GM21526 (cell line): ENCODE measurements around the gene CAMK2D.

Source experiments
- ATAC-seq: cut with Tn5 transposase; IDR thresholded peaks from one replicate; pipeline ENCODE4 v1.9.1; 2021; ENCODE audit warnings: moderate library complexity; ENCODE audit not compliant: unreplicated experiment, low FRiP score

CAMK2D gene

DNA sequence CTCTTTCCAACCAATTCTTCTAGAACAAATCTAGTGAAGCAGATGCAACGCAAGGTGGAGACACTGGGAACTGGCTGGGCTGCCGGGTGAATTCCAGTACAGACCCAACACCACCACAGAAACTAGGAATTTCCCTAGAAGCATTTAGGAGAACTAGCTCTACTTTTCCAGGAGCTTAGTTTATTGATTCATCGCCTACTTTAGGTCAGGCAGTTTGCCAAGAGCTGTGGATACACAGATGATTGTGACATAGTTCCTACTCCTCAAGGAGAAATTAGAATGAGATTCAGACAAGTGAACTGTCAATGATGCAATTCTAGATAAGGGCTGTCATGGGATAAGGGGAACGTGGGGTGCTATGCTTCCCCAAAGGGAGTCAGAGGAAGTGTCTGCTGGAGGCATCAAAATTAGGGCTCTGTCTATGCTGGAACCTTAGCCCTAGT lies 350.0 kb downstream of the CAMK2D start:
- ATAC-seq, result no peak

DNA sequence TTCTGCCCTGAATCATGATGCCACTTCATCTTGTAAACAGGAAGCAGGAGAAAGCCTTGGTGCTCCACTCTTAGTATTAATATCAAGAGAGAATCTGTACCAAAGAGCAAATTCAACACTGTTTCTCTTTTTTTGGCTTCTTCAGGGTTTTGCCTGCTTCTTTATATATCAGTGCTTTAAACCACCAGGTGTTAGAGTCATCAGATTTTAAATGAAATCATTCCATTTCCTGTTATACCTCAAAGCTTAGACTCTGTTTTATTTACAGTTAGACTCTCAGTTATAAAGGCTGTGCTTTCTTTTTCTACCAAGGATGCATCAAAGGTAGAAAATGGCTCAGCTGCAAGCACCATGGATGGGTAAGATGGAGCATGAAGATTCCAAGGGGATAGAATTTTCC lies 350.9 kb downstream of the CAMK2D start:
- ATAC-seq, result no peak

DNA sequence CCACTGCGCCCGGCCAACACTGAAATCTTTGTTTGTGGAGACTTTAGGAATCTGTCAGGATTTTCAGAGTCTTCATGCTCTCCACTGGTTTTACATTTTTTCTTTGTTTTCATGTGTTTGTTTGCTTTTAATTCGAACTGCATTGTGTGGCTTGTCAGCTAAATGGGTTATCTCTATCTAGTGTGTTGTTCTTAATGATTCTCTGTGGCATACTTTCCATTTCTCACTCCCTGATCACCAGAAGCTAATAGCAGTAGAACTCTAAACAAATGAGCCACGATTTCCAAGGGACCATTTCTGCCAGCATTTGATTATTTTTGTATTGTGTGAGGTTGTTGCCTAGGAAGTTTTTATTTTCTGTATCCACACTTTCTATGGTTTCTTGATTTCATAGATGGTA lies 352.4 kb downstream of the CAMK2D start:
- no peak for ATAC-seq

DNA sequence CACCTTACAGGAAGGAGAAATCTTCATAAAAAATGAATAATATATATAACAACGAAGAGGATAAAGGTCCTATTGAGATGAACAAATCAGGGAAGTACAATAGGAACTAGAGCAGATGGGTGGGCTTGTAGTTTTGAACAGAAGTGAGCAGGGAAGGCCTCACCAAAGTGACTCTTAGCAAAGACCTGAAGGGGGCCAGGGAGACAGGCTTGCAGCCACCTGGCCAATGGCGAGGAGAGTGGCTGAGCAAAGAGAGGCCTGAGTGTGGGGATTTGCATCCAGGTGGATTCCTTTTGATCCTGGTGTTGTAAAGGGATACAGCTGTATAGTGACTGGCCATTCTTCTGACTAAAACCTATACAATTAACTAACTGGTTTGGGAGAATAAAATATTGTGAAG lies 354.1 kb downstream of the CAMK2D start:
- ATAC-seq, result no peak

DNA sequence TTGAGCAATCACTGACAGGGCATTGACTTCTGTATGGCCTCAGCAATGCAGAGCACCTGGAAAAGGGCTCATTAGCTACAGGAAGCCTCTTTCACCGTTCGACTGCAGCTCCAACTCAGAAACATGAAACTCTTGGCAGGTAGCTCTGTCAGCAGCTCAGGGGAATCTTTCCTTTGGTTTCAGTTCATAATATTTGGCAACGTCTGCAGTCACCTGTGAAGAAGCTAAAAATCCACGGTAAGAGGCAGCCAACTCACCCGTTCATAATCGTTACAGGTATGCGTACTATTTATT lies 354.9 kb downstream of the CAMK2D start:
- no peak for ATAC-seq

DNA sequence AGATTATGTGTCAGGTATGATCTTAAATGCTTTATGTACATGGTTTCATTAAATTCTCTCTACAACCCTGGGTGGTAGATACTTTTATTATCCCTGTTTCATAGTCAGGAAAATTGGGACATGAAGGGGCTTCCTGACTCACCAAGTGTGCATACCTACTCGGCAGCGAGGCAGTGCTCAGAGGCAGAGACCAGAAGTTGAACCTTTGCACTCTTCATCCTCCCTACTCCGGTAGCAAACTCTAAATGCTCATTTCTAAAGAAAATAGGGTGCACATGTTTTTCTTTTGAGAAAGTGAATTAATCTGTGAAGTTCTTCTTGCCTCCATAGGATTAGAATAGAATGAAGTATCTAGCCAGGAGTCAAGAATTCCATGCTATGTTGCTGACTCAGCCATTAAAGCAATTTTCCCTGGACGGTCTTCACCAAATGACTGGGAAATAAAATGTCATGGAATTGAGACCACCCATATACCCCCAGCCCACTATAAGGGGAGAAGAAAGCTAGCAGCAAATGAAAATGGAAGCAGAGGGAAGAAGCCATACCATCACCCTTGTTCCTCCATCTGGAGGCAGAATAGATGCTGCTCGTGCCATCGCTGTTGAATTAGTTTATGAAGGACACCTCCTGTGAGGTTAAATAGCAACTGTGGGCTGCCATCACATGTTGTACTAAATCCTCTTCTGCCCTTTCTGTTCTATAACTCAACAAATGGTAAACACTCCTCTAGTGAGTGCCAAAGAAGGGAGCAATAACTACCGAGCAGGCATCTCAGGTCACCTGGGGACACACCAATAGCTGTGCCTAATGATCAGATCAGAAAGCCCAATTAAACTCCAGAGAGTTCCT lies 355.4 kb downstream of the CAMK2D start:
- ATAC-seq, result no peak

DNA sequence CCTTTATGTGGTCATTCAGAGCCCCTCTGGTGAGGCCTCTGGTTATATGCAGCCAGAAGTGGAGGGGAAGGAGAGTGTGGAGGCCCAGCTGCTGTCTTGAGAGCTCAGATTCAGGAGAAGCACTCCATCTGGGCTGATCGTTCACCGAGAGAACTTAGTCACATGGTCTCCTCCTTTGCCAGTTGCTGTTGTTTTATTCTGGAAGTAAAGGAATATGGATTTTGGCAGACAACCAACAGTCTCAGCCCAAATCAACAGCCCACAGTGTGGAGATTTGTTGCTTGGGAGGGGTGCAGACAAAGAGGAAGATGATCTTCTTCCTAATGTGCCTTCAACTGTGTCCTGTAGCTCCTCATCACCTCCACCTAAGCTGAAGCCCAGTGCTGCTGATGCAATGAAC lies 356.7 kb downstream of the CAMK2D start:
- ATAC-seq, result no peak

DNA sequence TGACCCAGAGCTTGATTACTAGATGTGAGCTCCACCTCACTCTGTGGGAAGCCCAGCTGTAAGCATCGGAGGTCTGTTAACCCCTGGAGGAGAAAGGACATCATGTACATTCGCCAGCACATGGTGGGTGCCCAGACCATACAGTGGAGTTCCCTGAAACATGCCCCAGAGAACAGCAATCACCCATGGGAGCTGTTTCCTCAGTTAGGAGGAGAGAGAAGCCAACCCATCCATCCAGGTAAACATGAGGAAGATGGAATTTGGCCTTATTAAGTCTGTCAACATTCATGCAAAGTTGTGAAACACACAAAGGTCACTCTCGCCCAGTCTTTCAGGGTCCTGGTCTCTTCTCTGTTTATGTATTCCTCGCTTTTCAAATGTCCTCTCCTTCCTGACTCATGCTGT lies 357.4 kb downstream of the CAMK2D start:
- ATAC-seq, result no peak
